Brain microvascular endothelial cell (primary cell): ENCODE measurements around the gene RHOF.
A peak's percentile ranks its signal among the peaks of the same experiment; 100 is the strongest.

Source experiments
- DNase-seq: peaks from one replicate; pipeline ENCODE4 v3.0.0-alpha.2; 2020
- H3K27ac ChIP-seq: fragments of 250-450 bp; sonication (Bioruptor Pico); 2 replicates; pipeline ENCODE4 v1.5.1; 2020; ENCODE audit warnings: mild to moderate bottlenecking, moderate library complexity
- H3K27me3 ChIP-seq: fragments of 250-450 bp; sonication (Bioruptor Pico); replicated peaks from 2 replicates; pipeline ENCODE4 v1.5.1; 2020; ENCODE audit warnings: mild to moderate bottlenecking
- H3K36me3 ChIP-seq: fragments of 250-450 bp; sonication (Bioruptor Pico); replicated peaks from 2 replicates; pipeline ENCODE4 v1.5.1; 2020; ENCODE audit warnings: mild to moderate bottlenecking
- H3K4me3 ChIP-seq: 2 replicates; pipeline ENCODE4 v1.5.1; 2011; ENCODE audit warnings: low read depth, mild to moderate bottlenecking, control low read depth, low read length, moderate library complexity
- in situ Hi-C: cut with HindIII; loops from 2 replicates; pipeline ENCODE4 v1.10.0; 2017; ENCODE audit warnings: low sequenced_read_pairs, low pct_ligation_motif_present
- TF ChIP-seq, protein P1 (sequence below): IDR thresholded peaks from 2 replicates; pipeline ENCODE4 v1.5.1; 2011; ENCODE audit warnings: low read depth, mild to moderate bottlenecking, moderate library complexity, low read length, control low read depth, inconsistent platforms; ENCODE audit errors: missing control alignments

Gene RHOF

DNA sequence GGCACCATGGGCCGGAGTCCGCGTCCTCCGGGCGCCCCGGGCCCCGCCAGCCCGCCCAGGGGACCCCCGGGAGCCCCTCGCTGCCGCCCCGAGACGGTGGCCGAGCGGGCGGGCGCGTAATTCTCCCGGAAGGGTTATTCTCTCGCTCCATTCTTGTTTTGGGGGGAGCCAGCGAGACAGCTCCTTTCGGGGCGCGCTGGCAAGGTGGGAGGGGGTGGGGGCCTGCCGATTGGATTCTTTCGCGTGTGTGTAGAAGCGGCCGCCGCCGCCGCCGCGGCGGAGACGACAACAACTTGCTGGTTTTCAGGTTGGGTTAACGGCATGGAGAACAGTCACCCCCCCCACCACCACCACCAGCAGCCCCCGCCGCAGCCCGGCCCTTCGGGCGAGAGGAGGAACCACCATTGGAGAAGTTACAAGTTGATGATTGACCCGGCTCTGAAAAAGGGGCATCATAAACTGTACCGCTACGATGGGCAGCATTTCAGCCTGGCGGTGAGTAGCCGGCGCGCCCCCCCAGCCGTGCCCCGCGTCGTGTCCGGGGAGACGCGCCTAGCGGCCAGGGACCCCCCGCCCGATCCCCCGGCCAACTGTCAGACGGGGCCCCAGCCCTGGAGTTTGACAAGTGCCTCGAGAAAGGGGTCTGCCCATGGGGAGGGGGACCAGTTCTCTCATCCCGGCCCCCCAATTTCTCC lies 11.1 kb upstream of the RHOF start:
- in situ Hi-C loops: no loop called here
- Histone ChIP-seq H3K27ac (peak overlapping the region; percentile 26), H3K36me3 (peaks cover 17% of the 10 kb centered on the region), H3K4me3 (peak overlapping the region; percentile 68), H3K27me3 (no peaks in the 10 kb centered on the region)
- DNase-seq: no peak
- TF ChIP-seq, protein P1, sequence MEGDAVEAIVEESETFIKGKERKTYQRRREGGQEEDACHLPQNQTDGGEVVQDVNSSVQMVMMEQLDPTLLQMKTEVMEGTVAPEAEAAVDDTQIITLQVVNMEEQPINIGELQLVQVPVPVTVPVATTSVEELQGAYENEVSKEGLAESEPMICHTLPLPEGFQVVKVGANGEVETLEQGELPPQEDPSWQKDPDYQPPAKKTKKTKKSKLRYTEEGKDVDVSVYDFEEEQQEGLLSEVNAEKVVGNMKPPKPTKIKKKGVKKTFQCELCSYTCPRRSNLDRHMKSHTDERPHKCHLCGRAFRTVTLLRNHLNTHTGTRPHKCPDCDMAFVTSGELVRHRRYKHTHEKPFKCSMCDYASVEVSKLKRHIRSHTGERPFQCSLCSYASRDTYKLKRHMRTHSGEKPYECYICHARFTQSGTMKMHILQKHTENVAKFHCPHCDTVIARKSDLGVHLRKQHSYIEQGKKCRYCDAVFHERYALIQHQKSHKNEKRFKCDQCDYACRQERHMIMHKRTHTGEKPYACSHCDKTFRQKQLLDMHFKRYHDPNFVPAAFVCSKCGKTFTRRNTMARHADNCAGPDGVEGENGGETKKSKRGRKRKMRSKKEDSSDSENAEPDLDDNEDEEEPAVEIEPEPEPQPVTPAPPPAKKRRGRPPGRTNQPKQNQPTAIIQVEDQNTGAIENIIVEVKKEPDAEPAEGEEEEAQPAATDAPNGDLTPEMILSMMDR: no peak

DNA sequence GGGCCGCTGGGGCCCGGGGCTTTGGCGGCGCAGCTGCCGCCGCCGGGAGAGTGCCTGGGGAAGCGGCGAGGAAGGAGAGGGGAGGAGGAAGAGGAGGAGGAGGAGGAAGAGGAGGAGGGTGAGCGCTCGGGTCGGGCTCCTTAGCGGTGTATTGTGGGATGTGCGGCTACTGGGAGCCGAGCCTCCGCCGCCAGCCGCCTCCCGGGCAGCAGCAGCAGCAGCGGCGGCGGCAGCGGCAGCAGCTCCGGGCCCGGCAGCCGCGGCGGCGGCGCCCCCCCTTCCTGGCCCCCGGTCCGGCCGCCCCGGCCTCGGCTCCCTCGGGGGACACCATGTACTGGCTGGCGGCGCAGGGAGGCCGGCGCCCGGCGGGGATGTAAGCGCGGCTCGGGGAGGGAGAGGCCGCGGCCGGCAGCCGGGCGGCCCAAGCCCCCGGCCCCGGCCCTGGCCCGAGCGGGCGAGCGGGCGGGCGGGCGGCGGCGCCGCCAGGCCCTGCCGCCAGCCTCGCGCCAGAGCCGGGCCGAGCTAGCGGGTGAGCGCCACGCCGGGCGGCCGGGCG lies 10.5 kb upstream of the RHOF start, which contains the start of gene SETD1B:
Gene SETD1B, plus strand, starts transcription at position 149 of the 556 bp plus-strand sequence. CDS start 729 bp downstream, outside the sequence.
- DNase-seq: no peak
- Histone ChIP-seq H3K36me3 (peaks cover 11% of the 10 kb centered on the region), H3K4me3 (peak within 1 kb of the TSS; percentile 68), H3K27me3 (no peaks in the 10 kb centered on the region), H3K27ac (peak within 1 kb of the TSS; percentile 97)
- TF ChIP-seq, protein P1: no peak
- in situ Hi-C loops: no loop called here

DNA sequence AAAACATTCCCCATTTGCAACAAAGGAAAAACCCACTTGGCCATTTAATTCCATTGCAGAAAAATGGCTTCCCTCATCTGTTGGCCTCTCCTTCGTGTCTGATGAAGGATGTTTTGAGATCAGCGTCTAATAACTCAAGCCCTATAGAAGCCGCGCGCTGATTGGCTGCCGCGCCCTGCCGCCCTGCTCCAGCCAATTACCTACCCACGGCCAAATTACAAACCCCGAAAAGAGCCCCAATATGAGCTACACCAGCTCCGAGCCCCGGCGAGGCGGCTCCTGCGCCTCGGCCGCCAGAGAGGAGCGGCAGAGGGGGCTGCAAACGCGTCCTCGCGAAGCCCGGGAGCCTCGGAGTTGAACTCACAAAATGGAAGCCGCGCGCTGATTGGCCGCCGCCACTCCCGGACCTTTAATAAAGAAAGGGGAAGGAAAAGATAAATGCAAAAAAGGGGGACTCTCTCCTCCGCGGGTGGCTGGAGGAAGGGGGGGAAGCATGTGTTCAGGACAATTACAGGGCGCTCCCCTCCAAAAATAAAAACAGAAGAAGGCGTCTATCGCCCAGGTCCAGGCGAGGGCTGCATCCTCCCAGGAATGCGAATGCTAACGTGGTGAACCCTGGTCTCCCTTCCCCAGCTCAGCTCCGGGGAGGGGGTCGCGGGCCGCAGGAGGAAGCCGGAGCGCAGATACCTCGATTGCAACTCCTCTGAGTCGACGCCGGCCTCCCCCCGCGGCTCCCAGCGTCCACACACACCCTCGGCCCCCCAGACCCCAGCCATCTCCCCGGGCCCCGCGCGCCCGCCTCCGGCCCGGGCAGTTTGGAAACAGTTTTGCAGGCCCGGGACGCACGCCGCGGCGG lies 9.6 kb upstream of the RHOF start:
- TF ChIP-seq, protein P1: no peak
- peak overlapping the region; percentile 97 for H3K27ac ChIP-seq
- peaks cover 2% of the 10 kb centered on the region for H3K36me3 ChIP-seq
- H3K27me3 ChIP-seq: no peaks in the 10 kb centered on the region
- DNase-seq: peak; percentile 92
- H3K4me3 ChIP-seq: peak overlapping the region; percentile 68
- in situ Hi-C loops: no loop called here

DNA sequence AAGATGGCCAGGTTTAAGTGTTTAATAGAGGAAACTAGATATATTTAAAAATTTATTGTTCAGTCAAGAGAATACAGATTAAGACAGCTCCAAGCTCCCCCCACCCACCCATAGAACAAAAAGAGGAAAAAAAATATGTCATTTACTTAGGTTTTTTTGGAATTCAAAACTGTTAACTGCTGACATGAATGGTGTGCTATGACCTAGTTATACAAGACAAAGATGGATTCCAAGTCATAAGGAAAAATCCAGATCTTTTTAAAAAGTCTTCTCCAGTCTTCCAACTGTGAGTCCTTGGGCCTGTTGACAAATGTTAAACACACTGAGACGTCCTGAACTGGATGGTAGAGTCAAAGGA lies 9.0 kb upstream of the RHOF start:
- in situ Hi-C loops: no loop called here
- Histone ChIP-seq H3K4me3 (peak overlapping the region; percentile 68), H3K27me3 (no peaks in the 10 kb centered on the region), H3K36me3 (no peaks in the 10 kb centered on the region), H3K27ac (peak overlapping the region; percentile 97)
- no peak for DNase-seq
- TF ChIP-seq, protein P1: no peak

DNA sequence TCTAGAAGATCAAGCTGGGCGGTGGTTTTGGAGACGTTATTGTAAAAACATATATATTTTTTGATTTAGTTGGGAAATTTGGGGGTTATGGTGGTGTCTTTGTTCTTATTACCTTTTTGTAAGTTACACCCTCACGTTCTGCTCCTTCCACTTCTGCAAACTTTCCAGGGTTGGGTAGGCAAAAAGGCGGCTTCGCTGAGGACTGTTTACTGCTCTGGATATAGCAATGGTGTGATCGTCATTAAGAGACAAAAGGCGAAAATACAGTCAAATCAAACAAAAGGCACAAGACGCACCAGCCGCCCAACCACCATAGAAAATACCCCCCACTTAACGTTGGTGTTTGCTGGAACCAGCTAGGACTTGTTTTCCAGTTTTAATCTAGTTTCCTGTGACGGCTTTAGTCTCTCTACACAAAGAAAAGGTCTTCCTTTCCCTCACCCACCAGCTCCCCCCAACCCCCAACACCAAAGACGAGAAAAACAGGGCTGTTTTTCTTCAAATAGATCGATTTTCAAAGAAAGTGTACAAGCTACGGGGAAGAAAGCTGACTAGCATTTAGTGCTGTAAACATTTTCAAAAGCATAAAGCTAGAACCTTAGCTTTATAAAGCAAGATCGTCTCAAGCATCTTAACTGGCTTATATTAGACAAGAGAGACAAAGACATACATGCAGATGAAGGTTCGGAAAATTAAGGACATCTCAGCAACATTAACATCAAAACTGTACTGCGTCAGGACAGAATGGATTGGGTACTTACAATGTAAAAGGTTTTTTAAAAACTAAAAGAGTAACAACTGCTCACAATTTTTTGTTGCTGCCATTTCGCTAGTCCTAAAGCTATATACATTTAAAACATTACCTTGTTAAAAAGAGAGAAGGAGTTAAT lies 8.4 kb upstream of the RHOF start:
- TF ChIP-seq, protein P1: no peak
- H3K27ac ChIP-seq: peak overlapping the region; percentile 97
- in situ Hi-C loops: no loop called here
- peak overlapping the region; percentile 68 for H3K4me3 ChIP-seq
- no peaks in the 10 kb centered on the region for H3K36me3 ChIP-seq
- DNase-seq: no peak
- H3K27me3 ChIP-seq: no peaks in the 10 kb centered on the region
